Natural killer cell (primary cell): Measurements from ENCODE around the gene ZNF414. TPM values are rescaled to one million over a fixed set of nuclear protein-coding genes. Genes with fewer than 3 reads are reported as not detected.

Experiments
- ATAC-seq, 3 donors: fragments of 150-1000 bp in 2 of 3; fragments of 200-7000 bp in 1 of 3; cut with Tn5 transposase; 1 replicate in 1 of 3; 2 replicates in 2 of 3; pipeline ENCODE4 v1.10.0; 2021; ENCODE audit warnings: mild to moderate bottlenecking in 2 of 3, moderate library complexity in 2 of 3
- DNase-seq, 2 donors: peaks; one replicate each; pipeline versions ENCODE4 v3.0.0 to v3.0.0-alpha.2; 2013 to 2021; ENCODE audit warnings: mixed read lengths in 1 of 2
- H3K27ac ChIP-seq: one replicate; pipeline ENCODE4 v1.5.1; 2013; ENCODE audit warnings: mild to moderate bottlenecking, low read length
- H3K27me3 ChIP-seq: one replicate; pipeline ENCODE4 v1.6.1; 2013; ENCODE audit warnings: low read length; ENCODE audit not compliant: control insufficient read depth, insufficient read depth
- H3K36me3 ChIP-seq: one replicate; pipeline ENCODE4 v1.6.1; 2013; ENCODE audit warnings: low read length; ENCODE audit not compliant: control insufficient read depth, insufficient read depth
- H3K4me1 ChIP-seq: one replicate; pipeline ENCODE4 v1.6.1; 2013; ENCODE audit warnings: low read length; ENCODE audit not compliant: control insufficient read depth, insufficient read depth
- H3K4me3 ChIP-seq: one replicate; pipeline ENCODE4 v1.5.1; 2013; ENCODE audit warnings: low read length
- H3K9me3 ChIP-seq: one replicate; pipeline ENCODE4 v1.6.1; 2013; ENCODE audit warnings: low read length; ENCODE audit not compliant: control insufficient read depth, insufficient read depth
- H3K27ac Mint-ChIP-seq, 2 donors: one replicate each; pipeline ENCODE4 v1.8.0; 2022; ENCODE audit warnings: mild to moderate bottlenecking in 2 of 2, mixed read lengths in 2 of 2, moderate library complexity in 1 of 2
- H3K27me3 Mint-ChIP-seq, 2 donors: one replicate each; pipeline ENCODE4 v1.8.0; 2022; ENCODE audit warnings: low read depth in 2 of 2, mixed read lengths in 2 of 2
- H3K36me3 Mint-ChIP-seq: one replicate; pipeline ENCODE4 v1.8.0; 2022; ENCODE audit warnings: mixed read lengths
- H3K4me1 Mint-ChIP-seq, 2 donors: one replicate each; pipeline ENCODE4 v1.8.0; 2022; ENCODE audit warnings: mixed read lengths in 2 of 2
- H3K4me3 Mint-ChIP-seq: one replicate; pipeline ENCODE4 v1.8.0; 2022; ENCODE audit warnings: mild to moderate bottlenecking, moderate library complexity, mixed read lengths
- H3K9me3 Mint-ChIP-seq, 2 donors: one replicate each; pipeline ENCODE4 v1.8.0; 2022; ENCODE audit warnings: mixed read lengths in 2 of 2
- CTCF ChIP-seq: fragments of 200-600 bp; IDR thresholded peaks from one replicate; pipeline ENCODE4 v1.8.0; 2022; ENCODE audit warnings: antibody characterized with exemption
- WGBS: methylation state at CpG from one replicate; pipeline ENCODE4 v1.1.7; 2013; ENCODE audit warnings: missing lambda C conversion rate; ENCODE audit not compliant: insufficient coverage; 5-methylcytosine and 5-hydroxymethylcytosine counted together
- intact Hi-C: fragments of 100-400 bp; cut with micrococcal nuclease; formaldehyde crosslinking; loops from one replicate; pipeline ENCODE4 v1.14.2; 2022
- total RNA-seq, 4 donors: library from RNA; stranded (reverse); fragments of 120-200 nt in 1 of 4; gene quantifications; one replicate each; pipeline versions ENCODE4 v1.2.3 to v1.2.4, GENCODE V29; 2013 to 2022

The ZNF414 gene
- total RNA-seq, 3 donors from 2014 or later (not counting 1 experiment from before 2014, with no cell fraction given), result 42.1 to 46.4 (median 42.3) TPM

GRCh38 chr19:8484331-8484894, 29.6 kb downstream of the ZNF414 start:
- TF ChIP-seq CTCF, result no peak
- H3K4me1 Mint-ChIP-seq, result peaks cover 39 to 54% of the 10 kb centered on the region in 2 donors
- no peak overlapping the region for H3K4me3 ChIP-seq

DNA sequence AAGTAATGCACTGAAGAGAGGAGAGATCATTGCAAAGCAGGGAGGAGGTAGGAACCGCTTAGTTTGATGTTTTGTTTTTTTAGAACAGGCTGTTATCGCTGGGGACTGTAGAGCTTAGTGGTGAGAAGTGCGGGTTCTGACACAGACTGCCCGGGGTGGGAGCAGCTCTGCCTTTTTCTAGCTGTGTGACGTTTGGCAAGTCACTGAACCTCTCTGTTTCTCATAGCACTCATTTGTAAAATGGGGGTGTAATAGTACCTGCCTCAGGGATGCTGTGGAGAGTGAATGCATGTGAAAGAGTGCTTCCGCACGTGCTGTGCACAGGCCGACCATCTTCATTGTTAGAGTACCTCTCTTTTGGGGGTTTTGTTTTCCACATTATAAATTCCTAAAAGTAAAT, 30.8 kb downstream of the ZNF414 start:
- Mint-ChIP-seq H3K9me3 (no peaks in the 10 kb centered on the region), H3K4me3 (no peak overlapping the region), H3K27me3 (no peaks in the 10 kb centered on the region), H3K27ac (peak overlapping the region in 1 of 2 donors; percentile 21), H3K4me1 (peaks cover 39 to 56% of the 10 kb centered on the region in 2 donors), H3K36me3 (no peaks in the 10 kb centered on the region)
- H3K4me1 ChIP-seq, result peaks cover 54% of the 10 kb centered on the region
- WGBS, result 84% methylated on average over 5 of the region's 8 CpGs
- TF ChIP-seq CTCF, result no peak
- peaks cover 44% of the 10 kb centered on the region for H3K36me3 ChIP-seq
- no peak overlapping the region for H3K4me3 ChIP-seq
- intact Hi-C loops, result no loop called here
- H3K27me3 ChIP-seq, result no peaks in the 10 kb centered on the region
- no peaks in the 10 kb centered on the region for H3K9me3 ChIP-seq
- no peak for ATAC-seq
- DNase-seq, result no peak
- no peak overlapping the region for H3K27ac ChIP-seq

More at GRCh38 chr19:8484331-8484894, 29.6 kb downstream of the ZNF414 start:
- no peak for ATAC-seq
- peak overlapping the region in 1 of 2 donors; percentile 14 for H3K27ac Mint-ChIP-seq
- H3K27me3 Mint-ChIP-seq, result no peaks in the 10 kb centered on the region
- DNase-seq, result no peak
- 94% methylated on average over 18 of the region's 18 CpGs for WGBS
- peaks cover 50% of the 10 kb centered on the region for H3K36me3 ChIP-seq
- no peak overlapping the region for H3K27ac ChIP-seq
- H3K27me3 ChIP-seq, result no peaks in the 10 kb centered on the region
- H3K9me3 ChIP-seq, result no peaks in the 10 kb centered on the region
- intact Hi-C loops, result no loop called here
- H3K36me3 Mint-ChIP-seq, result no peaks in the 10 kb centered on the region
- H3K4me1 ChIP-seq, result peaks cover 51% of the 10 kb centered on the region
- no peak overlapping the region for H3K4me3 Mint-ChIP-seq
- H3K9me3 Mint-ChIP-seq, result no peaks in the 10 kb centered on the region

DNA sequence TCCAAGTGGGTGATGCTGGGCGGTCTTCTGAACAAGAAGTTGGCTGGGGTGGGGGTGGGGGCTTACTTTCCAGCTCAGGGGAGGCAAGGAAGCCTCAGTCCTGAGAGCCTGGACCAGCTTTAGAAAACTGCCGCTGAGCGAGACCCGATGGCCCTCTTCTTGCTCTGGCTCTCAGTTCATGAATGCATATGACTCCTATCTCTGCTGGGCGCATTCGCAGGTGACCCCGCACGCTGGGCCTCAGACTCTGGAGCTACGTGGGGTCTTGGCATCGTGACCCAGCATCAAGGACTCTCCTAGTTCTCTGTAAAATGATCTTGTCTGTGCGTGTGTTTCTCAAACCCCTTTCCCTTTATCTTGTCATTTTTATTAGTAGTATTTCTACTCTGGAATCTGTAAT, 31.3 kb downstream of the ZNF414 start:
- H3K4me1 ChIP-seq, result peaks cover 53% of the 10 kb centered on the region
- DNase-seq (no peak), ATAC-seq (no peak)
- no peaks in the 10 kb centered on the region for H3K27me3 ChIP-seq
- Mint-ChIP-seq H3K9me3 (no peaks in the 10 kb centered on the region), H3K4me3 (no peak overlapping the region), H3K27me3 (no peaks in the 10 kb centered on the region), H3K27ac (peak overlapping the region in 1 of 2 donors; percentile 21), H3K36me3 (no peaks in the 10 kb centered on the region), H3K4me1 (peaks cover 39 to 56% of the 10 kb centered on the region in 2 donors)
- no peaks in the 10 kb centered on the region for H3K9me3 ChIP-seq
- no peak overlapping the region for H3K4me3 ChIP-seq
- intact Hi-C loops, result no loop called here
- H3K27ac ChIP-seq, result no peak overlapping the region
- WGBS, result over 99% methylated on average over 10 of the region's 11 CpGs
- TF ChIP-seq CTCF, result no peak
- H3K36me3 ChIP-seq, result peaks cover 43% of the 10 kb centered on the region

GRCh38 chr19:8481616-8482015, 32.4 kb downstream of the ZNF414 start:
- DNase-seq (no peak), ATAC-seq (no peak)
- no peaks in the 10 kb centered on the region for H3K27me3 ChIP-seq
- peaks cover 49% of the 10 kb centered on the region for H3K4me1 ChIP-seq
- intact Hi-C loops, result no loop called here
- no peak overlapping the region for H3K4me3 ChIP-seq
- peaks cover 46% of the 10 kb centered on the region for H3K36me3 ChIP-seq
- no peak overlapping the region for H3K4me3 Mint-ChIP-seq
- WGBS, result 88% methylated on average over 6 of the region's 6 CpGs
- H3K36me3 Mint-ChIP-seq, result no peaks in the 10 kb centered on the region
- no peak for TF ChIP-seq CTCF
- H3K4me1 Mint-ChIP-seq, result peaks cover 32 to 48% of the 10 kb centered on the region in 2 donors
- H3K27ac Mint-ChIP-seq, result peak overlapping the region; percentile 79 to 80
- H3K27me3 Mint-ChIP-seq, result no peaks in the 10 kb centered on the region
- H3K9me3 ChIP-seq, result no peaks in the 10 kb centered on the region
- H3K27ac ChIP-seq, result no peak overlapping the region
- H3K9me3 Mint-ChIP-seq, result no peaks in the 10 kb centered on the region
